GM21447 (cell line): ENCODE results near the gene COL17A1.

Experiments used
- ATAC-seq: cut with Tn5 transposase; IDR thresholded peaks from one replicate; pipeline ENCODE4 v1.9.1; 2021; ENCODE audit not compliant: unreplicated experiment

The COL17A1 gene

GRCh38 chr10:104085801-104086400 lies at the start of gene COL17A1:
Gene COL17A1 (minus strand): TSS chr10:104085880. CDS start chr10:104080673, 5,207 bp downstream.
- ATAC-seq, result no peak

- ATAC-seq, result no peak
Measured at GRCh38 chr10:104130041-104130440, 44.4 kb upstream of the COL17A1 start.

- no peak for ATAC-seq
Measured at GRCh38 chr10:104128214-104128613, 42.5 kb upstream of the COL17A1 start.

DNA sequence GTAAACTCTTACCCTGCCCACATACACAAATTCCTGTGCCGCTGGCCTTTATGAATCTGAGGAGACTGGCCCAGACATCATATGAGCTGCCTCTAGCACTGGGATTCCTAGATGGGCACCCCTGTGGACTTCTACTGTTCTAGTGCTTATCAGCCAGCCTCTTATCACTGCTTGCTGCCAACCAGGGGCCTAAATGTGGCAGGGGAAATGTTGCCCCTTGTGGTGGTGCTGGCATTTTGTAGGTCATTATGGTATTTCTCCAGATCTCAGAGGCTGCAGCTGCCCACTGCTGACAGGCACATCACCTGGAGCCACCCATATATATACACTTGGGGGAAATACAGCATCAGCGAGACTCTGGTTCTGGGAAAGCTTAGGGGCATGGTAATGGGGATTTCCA lies 41.7 kb upstream of the COL17A1 start:
- ATAC-seq, result no peak

DNA sequence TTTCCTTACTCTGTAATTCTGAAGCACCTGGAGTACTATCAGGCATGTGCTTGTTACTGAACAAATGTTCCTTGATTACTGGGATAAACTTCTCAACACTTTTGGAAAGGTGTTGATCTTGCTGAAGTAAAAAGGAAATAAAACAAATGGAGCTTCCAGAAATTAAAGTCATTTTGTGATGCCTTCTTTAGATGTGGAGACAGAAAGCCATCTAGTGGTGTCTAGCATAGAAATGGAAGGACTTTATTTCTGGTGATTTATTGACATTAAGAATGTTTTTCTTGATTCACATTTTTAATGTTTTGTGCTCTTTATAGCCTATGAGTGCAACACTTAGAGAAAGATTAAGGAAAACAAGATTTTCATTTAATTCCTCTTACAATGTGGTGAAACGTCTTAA lies 37.7 kb upstream of the COL17A1 start:
- ATAC-seq, result no peak

DNA sequence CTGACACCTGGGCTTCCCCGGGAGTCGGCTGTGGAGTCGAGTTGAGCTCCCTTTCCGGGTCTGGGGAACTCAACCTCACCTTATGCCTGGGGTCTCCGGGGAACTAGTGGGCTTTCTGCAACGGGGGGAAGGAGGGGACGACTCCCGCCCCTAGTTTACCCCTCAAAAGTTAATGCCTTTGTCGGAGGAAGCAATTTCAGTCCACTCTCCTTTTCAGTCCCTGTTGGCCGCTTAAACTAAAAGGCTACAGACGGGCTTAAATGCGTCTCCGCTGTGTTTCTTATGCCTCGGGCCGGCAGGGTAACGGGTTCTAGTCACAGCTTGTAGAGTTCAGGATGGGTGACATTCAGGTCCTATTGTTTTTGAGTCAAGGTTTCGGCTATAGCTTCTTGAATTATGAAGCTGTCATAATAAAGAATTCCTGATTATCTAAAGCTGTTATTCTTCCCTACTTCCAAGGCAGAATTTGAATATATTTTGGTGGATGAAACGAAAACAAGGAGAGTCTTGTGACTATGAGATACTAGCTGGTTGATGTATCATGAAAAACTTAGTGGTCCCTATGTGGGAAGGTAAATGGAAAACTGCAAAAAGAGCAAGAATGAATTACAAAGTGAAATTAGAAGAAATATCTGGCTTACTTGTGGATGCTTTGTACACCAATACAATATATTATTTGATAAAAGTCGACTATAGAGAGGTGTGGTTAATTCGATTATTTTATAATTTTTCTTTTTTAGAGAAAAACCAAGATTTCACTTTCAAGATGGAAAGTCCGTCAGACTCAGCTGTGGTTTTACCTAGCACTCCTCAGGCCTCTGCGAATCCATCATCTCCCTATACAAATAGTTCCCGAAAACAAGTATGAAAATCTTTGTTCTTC lies 36.8 kb upstream of the COL17A1 start:
- peak; percentile 8 for ATAC-seq

DNA sequence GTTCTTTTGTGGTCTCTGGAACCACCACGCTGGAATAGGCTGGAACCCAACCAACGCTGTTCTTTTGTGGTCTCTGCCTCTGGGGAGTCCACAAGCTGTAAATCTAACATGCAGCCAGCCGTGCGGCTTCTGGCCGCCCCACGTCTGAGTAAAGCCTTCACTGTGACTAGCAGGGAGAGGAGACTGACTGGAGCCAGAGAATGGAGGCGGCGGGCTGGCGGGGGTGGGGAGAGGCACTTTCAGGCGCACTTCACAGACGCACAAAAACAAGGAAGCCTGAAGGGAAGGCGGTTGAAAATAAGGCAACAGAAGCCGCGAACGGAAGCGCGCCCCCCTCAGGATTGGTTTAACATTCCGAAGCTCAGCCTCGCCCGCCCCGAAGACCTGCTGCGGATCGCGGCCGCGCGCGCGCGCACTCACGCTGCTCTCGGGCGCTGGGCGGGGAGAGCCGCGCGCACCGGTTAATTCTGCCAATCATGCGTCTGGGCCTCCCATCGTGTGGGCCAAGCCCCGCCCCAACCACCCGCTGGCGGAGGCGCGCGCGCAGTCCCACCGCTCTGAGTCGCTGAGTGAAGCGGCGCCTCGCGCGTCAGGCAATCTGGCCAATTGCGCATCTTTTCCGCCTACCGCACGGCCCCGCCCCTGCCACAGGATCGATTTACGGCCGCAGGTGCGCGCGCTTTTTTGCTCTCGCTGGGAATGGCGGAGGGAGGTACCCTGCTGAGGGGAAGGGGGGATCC lies 36.0 kb upstream of the COL17A1 start, which contains the start of gene SFR1:
TSS of gene SFR1 (plus strand) at position 687 of the 740 bp plus-strand sequence. CDS start at position 700, 13 bp downstream.
- ATAC-seq, result peak; percentile 84

- ATAC-seq, result peak; percentile 41
Measured at GRCh38 chr10:104120903-104121484, 35.3 kb upstream of the COL17A1 start.

- ATAC-seq, result no peak
Measured at GRCh38 chr10:104120512-104120902, 34.8 kb upstream of the COL17A1 start.

- no peak for ATAC-seq
Measured at GRCh38 chr10:104119996-104120395, 34.3 kb upstream of the COL17A1 start.

GRCh38 chr10:104117839-104118323 lies 32.2 kb upstream of the COL17A1 start:
- ATAC-seq, result no peak

DNA sequence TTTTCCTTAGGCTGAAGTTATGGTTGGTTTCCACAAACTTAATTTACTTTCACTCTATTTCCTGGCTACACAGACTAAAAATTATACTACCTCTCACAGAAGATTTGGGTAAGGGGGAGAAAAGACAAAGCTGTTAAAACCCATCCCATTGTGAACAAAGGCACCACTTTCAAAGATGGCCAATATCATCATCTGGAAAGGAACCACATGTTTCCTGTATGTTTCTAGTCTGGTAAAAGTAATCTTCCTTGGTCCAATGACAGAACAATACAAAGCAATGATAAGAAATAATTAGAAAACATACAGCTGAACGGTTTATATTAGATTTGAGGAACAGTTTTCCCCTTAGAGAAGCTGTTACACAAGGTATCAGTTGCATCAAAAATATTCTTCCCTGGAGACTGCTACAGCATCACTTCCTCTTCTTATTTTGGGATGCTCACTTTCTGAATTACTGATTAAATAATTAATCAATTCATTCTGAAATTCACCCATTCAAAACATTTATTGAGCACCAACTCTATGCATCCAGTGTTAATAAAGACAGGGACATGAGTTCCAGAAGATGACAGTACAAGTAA lies 27.8 kb upstream of the COL17A1 start:
- ATAC-seq, result no peak

GRCh38 chr10:104109908-104110662 lies 24.4 kb upstream of the COL17A1 start:
- peak; percentile 94 for ATAC-seq

- no peak for ATAC-seq
Measured at GRCh38 chr10:104104926-104105325, 19.2 kb upstream of the COL17A1 start.

DNA sequence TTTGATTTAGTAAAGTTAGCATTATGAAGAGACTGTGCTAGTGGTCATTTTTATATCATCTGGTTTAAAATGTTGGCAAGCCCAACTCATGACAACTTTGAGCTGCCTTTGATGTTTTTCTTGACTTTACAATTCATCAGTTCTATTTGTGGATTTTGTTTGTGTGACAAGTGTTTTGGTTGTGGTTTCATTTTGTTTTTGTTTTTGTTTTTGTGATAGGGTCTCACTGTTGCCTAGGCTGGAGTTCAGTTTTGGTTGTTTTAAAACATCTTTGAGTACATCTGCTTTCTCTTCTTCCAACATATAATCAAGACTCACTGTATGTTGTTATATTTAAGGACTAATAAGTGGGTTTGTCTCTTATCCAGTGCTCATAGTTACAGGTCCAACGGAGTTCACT lies 18.7 kb upstream of the COL17A1 start:
- ATAC-seq, result no peak

GRCh38 chr10:104103956-104104355 lies 18.3 kb upstream of the COL17A1 start:
- no peak for ATAC-seq

DNA sequence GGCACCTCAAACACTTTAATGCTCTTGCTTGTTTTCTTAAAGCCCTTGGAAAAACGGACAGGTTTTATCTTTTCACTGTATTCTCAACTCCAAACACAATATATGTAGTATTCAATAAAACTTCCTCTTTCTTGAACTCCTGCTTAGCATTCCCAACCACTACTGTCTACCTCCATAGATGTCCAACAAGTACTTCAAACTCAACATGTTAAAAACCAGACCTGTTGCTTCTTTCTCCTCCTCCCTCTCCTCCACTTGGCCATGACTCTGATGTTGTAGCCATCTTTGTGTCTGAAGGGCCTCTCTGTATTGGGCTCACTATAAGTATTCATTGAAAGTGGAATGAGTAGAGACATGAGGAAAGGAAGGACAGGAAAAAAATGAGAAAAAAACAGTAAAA lies 16.2 kb upstream of the COL17A1 start:
- no peak for ATAC-seq

- no peak for ATAC-seq
Measured at GRCh38 chr10:104100795-104101194, 15.1 kb upstream of the COL17A1 start.

DNA sequence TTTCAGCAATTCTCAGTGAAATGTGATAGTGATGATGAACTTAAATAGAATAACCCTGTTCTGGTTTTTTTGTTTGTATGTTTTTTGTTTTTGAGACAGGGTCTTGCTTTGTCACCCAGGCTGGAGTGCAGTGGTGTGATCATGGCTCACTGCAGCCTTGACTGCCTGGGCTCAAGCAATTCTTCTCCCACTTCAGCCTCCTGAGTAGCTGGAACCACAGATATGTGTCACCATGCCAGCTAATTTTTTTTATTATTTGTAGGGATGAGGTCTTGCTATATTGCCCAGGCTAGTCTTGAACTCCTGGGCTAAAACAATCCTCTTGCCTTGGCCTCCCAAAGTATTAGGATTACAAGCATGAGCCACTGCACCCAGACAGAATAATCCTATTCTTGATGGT lies 14.3 kb upstream of the COL17A1 start:
- ATAC-seq, result no peak

GRCh38 chr10:104099269-104099668 lies 13.6 kb upstream of the COL17A1 start:
- ATAC-seq, result no peak
